MM.1S (cell line): ENCODE results near the gene TTC39C.
"Not testable (repeated sequence)": the region's sequence is repeated elsewhere in the genome, so short reads cannot be mapped to it uniquely, and the experiment has no call there.

Experiments used
- EZH2phosphoT487 ChIP-seq: fragments of 300-600 bp; sonication (generic); IDR thresholded peaks from 2 replicates; pipeline ENCODE4 v1.6.1; 2018; ENCODE audit warnings: antibody characterized with exemption, low read length
- TF ChIP-seq, protein P1 (sequence below): fragments of 300-600 bp; sonication (generic); IDR thresholded peaks from 2 replicates; pipeline ENCODE4 v1.5.1; 2016; ENCODE audit warnings: antibody characterized with exemption, low read length, mixed read lengths

GRCh38 chr18:24059385-24059784 lies 44.8 kb downstream of the TTC39C start:
- TF ChIP-seq, protein P1, sequence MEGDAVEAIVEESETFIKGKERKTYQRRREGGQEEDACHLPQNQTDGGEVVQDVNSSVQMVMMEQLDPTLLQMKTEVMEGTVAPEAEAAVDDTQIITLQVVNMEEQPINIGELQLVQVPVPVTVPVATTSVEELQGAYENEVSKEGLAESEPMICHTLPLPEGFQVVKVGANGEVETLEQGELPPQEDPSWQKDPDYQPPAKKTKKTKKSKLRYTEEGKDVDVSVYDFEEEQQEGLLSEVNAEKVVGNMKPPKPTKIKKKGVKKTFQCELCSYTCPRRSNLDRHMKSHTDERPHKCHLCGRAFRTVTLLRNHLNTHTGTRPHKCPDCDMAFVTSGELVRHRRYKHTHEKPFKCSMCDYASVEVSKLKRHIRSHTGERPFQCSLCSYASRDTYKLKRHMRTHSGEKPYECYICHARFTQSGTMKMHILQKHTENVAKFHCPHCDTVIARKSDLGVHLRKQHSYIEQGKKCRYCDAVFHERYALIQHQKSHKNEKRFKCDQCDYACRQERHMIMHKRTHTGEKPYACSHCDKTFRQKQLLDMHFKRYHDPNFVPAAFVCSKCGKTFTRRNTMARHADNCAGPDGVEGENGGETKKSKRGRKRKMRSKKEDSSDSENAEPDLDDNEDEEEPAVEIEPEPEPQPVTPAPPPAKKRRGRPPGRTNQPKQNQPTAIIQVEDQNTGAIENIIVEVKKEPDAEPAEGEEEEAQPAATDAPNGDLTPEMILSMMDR, result not testable (repeated sequence)
- TF ChIP-seq EZH2phosphoT487, result not testable (repeated sequence)
